GM18507 (cell line): Measurements from ENCODE around the gene TMEM150C.
"Not testable (repeated sequence)": the region's sequence is repeated elsewhere in the genome, so short reads cannot be mapped to it uniquely, and the experiment has no call there.

Experiments used
- DNase-seq: peaks from one replicate; pipeline ENCODE4 v3.0.0; 2011; ENCODE audit warnings: low read depth; ENCODE audit not compliant: insufficient read length; ENCODE audit errors: extremely low spot score
- FAIRE-seq: peaks from 2 replicates; lab custom pipeline; 2011; peaks lifted over from hg19 to GRCh38; lab: Jason Lieb, UNC

Gene TMEM150C

DNA sequence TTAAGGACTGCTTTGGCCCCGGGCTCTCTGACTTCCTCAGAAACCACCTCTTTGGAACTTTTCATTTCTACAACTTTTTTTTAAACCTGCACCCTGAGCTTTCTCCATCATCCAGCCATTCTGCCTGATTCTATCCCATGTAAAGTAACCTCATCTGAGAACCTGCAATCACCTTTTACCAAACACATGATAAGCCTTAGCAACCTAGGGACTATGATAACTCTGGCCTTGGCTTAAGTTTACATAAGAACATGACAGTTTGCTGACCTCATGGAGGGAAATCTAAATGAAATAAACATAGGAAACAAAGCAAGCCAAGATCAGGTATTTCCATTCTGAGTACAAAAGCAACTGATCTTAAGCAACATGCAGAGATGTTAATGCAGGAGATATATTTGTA, 15.7 kb upstream of the TMEM150C start:
- DNase-seq, result no peak
- FAIRE-seq, result no peak

DNA sequence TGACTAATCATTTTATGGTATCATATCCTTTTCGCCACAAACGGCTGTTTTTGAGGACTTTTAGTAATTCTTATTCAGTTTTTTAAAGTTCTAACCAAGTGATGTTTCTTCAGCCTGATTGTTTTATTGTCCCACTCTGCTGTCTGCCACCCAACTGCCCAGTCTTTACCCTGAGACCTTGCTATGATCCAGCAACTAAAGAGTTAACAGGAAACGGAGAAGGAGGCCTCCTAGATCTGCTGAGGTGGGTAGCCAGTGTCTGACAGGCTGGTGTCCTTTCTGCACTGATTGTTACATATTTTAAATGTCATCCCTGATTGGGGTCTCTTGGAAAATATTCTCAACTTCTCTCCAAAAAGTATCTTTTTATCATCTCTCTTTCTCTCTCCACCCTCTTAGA, 7.9 kb upstream of the TMEM150C start:
- no peak for FAIRE-seq

DNA sequence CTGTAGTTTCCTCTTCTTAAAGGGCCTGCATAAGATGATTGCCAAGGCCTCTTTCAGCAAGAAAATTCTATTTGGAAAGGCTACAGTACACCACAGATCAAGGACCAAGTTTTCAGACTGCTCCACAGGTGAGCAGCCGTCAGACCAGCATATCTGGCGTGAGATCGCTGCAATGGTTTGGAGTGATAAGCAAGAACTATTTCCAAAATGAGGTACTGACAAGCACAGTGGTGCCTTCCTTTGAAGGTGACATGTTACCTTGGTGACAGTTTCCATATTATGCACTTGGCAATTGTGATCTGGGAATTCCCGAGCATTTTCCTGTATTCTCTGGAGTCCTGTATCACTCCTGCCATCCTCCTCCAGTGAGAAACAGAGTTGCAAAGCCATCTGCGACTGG, 7.3 kb upstream of the TMEM150C start:
- FAIRE-seq (no peak), DNase-seq (no peak)

More for the DNA sequence above, 7.9 kb upstream of the TMEM150C start:
- no peak for DNase-seq

DNA sequence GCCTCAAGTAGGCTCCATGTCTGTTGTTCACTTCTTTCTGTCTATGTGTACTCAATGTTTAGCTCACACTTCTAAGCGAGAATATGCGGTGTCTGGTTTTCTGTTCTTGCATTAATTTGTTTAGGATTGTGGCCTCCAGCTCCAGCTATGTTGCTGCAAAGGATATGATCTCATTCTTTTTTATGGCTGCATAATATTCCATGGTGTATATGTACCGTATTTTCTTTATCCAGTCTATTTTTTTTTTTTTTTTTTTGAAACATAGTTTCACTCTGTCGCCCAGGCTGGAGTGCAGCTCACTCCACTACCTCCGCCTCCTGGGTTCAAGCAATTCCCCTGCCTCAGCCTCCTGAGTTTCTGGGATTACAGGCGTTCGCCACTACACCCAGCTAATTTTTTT, 5.7 kb upstream of the TMEM150C start:
- FAIRE-seq (no peak), DNase-seq (no peak)

DNA sequence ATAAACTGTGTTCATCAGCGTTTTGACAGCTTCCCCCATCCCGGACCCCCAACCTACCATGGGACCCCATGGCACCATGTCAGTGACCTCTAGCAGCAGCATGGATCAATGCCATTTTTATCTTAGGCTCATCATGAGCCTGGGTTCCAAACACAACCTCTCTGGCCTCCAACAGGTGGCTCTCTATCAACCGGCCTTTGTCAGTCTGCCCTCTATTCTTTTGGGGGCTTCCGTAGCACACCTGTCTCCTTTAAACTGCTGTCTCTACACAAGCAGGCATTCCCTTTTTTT, 721 bp upstream of the TMEM150C start:
- no peak for DNase-seq
- no peak for FAIRE-seq

DNA sequence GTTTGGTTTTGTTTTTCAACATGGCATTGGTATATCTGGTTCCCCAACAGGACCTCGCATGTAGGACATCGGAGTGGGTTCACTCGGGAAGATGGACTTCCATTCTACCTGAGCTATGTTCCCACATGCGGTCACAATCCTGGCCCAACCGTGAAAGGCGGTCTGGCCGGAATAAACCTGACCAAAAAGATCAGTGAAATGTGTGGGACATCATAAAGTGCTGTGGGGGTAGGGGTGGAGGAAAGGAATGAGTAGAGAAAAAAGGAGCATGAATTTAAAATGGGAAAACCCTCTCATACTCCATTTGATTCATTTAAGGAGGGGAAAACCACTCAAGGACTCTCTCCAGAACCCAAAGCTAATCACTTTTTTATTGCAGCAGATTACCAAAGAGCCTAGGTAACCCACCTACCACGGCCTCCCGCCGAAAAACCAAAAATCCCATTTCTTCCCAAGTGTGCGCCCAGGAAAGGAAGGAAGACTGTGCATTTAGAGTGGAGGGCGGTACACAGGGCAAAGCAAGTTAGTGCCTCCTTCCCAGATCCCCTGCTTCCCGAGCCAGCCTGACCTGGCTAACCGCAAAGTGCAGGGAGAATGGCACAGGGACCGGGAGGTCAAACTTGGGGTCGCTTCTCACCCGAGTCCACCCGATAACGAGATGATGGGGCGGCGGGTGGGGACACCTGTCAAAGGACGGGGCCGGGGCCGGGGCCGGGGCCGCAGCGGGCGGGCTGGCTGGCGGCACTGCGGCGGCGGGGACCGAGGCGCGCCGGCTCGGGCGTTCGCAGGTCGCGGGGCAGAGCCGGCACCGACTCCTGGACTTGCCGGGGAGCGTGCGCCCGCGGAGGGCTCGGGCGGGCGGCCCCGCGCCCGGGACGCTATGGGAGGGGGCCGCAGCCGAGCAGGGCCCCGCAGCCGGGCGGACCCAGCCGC, 669 bp downstream of the TMEM150C start:
- DNase-seq, result no peak
- no peak for FAIRE-seq

DNA sequence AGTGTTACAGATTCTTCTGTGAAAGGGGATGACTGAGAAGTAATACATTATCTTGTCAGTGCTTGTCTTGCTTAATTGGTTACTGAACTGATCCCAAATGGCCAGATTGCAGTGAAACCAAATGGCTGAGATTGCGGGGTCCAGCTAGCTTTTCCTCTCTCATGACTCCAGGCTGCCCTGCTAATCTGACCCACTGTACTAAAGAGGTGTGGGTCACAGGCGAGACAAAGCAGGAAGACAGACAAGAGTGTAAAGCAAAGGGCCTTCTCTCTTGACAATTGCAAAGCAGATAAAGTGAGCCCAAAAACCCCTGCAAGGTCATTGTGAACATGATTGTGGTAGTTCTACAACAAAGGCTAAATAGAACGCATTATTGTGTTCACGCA, 2.1 kb downstream of the TMEM150C start:
- DNase-seq (no peak), FAIRE-seq (no peak)

DNA sequence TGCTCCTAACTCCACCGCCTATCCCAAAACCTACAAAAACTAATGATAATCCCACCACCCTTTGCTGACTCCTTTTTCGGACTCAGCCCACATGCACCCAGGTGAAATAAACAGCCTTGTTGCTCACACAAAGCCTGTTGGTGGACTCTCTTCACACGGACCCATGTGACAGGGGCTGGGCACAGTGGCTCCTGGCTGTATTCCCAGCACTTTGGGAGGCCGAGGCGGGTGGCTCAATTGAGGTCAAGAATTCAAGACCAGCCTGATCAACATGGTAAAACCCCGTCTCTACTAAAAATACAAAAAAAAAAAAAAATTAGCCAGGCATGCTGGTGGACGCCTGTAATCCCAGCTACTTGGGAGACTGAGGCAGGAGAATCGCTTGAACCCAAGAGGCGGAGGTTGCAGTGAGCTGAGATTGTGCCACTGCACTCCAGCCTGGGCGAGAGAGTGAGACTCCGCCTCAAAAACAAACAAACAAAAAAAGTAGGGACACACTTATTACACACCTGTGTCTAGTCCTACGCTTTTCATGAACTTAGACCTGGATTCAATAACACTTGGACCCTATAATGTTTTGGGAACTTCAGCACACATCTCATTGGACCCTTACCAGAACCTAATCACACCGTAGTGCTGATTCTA, 2.6 kb downstream of the TMEM150C start:
- not testable (repeated sequence) for FAIRE-seq, DNase-seq

DNA sequence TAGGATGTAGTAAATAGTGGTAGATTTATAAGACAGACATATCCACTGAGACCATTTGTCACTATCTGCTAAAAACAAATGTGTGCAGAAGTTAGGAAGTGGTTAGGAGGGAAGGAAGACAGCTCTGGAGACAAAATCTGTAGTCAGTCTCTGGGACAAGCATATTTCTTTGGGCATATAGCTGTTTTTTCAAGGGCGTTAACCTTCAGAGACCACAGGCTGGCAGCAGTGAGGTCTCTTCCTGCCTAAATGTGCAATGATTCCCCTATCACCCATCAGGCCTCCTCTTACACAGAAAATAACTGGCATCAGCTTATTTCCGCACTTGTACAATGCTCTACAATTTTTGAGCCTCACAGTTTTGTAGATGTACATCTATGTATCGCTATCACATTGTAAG, 6.5 kb downstream of the TMEM150C start:
- DNase-seq, result no peak
- no peak for FAIRE-seq

DNA sequence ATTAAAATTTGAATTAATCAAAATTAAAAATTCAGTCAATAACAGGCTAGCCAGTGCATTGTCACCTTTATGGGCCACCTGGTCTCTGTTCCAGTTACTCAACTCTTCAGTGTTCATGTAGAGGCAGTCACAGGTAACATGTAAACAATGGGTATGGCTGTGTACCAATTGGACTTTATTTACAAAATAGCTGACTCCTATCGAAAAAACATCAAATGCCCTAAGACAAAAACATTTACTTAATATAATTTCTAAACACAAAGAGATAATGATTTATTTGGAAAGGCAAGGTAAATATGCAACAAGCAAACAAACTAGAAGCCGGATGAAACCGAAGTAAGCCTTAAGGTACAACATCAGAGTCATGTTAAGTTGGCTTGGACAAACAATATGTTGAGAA, 8.8 kb downstream of the TMEM150C start:
- FAIRE-seq (no peak), DNase-seq (no peak)

DNA sequence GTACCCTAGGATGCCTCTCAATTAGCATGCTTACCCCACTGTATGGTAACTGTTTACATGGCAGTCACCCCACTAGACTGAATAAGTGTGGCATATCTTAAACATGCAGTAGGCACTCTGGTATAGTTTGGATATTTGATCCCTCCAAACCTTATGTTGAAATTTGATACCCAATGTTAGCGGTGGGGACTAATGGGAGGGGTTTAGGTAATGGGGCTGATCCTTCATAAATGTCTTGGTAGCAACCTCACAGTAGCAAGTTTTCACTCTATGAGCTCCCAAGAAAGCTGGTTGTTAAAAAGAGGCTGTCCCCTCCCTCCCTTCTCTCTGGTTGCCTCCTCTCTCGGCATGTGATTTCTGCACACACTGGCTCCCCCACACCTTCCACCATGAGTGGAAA, 10.1 kb downstream of the TMEM150C start:
- no peak for DNase-seq
- no peak for FAIRE-seq

DNA sequence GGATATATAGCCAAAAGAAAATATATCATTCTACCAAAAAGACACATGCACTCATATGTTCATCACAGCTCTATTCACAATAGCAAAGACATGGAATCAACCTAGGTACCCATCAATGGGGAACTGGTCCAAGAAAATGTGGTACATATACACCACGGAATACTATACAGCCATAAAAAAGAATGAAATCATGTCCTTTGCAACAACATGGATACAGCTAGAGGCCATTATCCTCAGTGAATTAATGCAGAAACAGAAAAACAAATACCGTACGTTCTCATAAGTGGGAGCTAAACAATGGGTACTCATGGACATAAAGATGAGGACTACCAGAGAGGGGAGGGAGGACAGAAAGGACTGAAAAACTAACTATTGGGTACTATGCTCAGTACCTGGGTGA, 13.9 kb downstream of the TMEM150C start:
- not testable (repeated sequence) for DNase-seq, FAIRE-seq

DNA sequence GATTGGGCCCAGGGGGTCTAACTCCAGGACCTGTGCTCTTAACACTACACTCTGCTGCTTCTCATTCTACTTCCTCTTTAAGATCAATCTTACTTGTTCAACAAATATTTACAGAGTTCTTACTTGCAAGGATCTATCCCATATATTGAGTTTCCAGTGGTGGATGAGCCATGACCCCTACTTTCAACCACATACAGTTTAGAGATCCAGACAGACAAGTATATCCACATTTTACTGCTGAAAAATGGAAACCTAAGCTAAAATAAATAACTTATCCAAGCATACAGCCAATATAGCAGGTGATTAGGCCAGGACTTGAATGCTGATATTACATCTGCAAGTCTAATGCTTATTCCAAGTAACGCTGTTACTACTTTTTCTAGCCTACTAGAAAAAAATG, 18.7 kb downstream of the TMEM150C start:
- no peak for DNase-seq
- FAIRE-seq, result no peak

DNA sequence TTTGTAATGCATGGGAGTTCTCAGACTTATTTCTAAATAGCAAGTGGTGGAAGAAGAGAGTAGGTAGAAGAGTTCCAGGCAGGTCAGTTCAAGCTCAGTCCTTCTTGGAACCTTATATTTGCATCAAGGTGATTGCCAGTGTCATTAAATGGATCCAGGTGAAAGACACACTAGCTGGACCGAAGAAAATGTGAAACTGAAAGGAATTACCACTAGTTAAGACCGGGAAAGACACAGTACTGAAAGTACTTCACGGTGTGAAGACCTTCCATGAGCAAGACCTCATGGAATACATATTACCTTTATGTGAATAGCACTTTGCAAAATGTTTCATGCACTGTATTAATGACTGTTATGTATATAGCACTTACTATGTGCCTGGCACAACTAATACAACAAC, 19.1 kb downstream of the TMEM150C start:
- DNase-seq (no peak), FAIRE-seq (no peak)

DNA sequence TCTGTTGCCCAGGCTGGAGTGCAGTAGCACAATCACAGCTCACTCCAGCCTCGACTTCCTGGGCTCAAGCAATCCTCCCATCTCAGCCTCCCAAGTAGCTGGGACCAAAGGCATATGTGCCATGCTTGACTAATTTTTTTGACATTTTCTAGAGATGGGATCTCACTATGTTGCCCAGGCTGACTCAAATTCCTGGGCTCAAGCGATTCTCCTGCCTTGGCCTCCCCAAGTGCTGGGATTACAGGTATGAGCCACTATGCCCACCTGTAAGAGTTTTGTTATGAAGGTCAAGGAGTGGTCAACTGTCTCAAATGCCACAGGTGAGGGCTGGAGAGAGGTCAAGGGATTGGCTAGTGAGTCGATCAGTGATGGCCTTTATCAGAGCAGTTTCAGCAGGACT, 32.5 kb downstream of the TMEM150C start:
- no peak for DNase-seq
- no peak for FAIRE-seq

DNA sequence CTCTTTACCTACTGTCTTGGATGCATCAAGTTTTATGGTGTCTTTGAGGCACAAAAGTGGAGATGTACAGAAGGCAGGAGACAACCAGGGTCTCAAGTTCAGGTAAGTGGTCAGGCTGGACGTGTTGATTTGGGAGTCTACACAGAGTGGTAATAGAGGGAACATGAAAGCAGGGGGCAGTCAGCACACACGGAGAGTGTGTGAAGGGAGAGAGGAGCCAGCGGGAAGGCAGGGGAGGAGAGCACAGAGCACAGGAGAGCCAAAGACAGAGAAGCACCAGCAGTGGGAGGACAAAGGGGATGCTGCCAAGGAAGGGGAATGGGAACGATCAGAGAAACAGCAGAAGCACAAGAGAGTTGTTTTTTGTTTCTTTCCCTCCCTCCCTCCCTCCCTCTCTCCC, 32.9 kb downstream of the TMEM150C start:
- FAIRE-seq (no peak), DNase-seq (no peak)

DNA sequence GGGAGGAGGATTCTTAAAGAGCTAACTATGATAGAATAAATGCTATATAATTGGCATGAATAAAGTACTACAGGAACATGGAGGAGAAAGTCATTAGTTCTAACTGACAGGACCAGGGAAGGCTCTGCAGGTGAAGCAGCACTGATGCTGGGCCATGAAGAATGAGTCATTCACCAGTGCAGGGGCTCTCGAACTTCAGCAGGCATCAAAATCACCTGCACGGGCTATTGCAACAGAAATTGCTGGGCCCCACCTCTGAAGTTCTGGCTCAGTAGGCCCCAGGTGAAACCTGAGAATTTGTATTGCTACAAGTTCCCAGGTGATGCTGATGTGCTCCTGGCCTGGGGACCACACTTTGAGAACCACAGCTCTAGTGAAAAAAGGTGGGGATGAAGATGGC, 33.7 kb downstream of the TMEM150C start:
- DNase-seq, result no peak
- FAIRE-seq, result no peak

DNA sequence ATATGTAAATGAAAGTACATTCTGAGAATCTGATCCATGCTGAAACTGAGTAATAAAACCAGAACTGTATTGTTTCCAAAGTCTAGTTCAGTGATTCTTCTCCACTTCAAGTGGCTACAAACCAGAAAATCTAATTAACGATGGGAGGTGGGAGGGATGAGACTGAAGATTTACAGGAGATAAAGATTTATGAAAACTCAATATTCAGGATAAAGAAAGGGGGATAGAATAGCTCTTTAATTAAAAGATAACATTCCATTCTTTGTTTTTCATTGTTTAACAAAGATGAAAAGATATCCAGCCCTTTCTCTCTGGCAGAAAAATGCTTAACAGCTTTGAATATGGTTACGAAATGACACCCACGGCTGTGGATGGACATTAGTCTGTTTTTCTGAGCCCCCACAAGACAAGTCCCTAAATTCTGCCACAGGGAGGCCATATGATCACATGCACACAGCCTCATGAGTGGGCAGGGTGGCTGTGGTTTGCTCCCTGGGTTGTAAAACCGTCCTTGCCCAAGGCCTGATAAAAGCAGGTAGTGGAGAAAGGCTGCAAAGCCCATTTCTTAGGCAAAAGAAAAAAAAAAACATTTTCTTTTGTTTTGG, 36.4 kb downstream of the TMEM150C start:
- no peak for FAIRE-seq
- no peak for DNase-seq

DNA sequence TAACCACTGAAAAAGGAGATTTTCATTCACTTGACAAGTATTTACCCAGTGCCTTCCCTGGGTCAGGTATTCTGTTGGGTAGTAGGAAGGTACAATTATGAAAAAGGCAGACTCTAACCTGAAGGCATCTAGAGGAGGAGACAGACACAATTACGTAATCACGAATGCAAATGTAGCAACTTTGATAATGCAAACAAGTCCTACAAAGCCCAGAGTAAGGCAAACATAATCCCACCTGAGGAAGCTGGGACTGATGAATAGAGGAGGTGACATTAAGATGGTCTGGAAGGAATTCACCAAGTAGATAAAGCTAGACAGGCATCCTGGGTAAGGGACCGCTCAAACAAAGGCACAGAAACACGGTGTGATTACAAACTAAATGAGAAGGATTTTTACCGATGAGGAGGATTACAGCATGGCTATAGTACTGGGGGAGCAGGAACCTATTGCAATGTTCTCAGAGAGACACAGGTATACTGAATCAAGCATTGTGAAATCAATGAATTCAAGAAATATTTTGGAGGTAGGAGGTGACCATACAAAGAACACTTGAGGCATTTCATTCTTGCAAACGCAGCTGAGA, 37.1 kb downstream of the TMEM150C start:
- DNase-seq (no peak), FAIRE-seq (no peak)

DNA sequence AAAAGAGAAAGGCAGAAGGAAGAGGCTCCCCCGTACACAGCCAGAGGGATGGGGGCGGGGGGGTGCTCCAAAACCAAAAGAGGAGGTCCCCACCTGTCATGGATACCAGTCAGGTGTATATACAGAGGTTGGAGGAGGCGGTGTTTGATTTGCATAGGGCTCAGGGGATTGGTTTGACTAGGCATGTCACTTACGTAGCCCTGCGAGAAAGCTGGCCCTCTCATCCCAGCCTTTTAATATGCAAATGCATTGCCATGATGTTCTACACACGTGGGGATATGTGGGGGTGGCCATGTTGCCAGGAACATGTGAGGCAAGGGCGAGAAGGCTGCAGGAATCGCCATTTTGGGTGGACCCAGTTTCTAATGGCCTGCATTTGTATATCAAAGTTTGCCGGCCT, 38.6 kb downstream of the TMEM150C start:
- FAIRE-seq (no peak), DNase-seq (no peak)

DNA sequence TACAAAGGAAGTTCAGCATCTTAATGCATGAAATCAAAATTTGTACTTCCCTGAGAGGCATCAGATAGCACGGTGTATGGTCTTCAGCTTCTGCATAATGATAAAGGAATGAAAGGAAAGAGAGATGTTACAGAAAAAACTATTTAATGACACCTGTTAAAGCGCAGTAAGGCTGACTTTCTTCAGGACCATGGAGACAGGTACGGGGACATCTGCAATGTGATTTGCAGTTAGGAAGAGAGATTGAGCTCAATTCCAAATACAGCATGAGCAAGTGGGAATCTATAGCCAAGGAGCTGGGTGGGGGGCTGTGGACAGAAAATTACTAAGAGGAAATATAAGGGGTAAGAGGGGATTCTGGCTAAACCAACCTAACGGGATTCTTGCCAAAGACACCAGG, 39.3 kb downstream of the TMEM150C start:
- no peak for FAIRE-seq
- DNase-seq, result no peak
